T-helper 1 cell treated with Interleukin-12 subunit alpha and Interleukin-12 subunit beta and Interleukin-4 antibody, amounts not matched to agents 30 μg/mL and 1 μg/mL, for 36 hours (primary cell): ENCODE measurements around the gene DTL.
A peak's percentile ranks its signal among the peaks of the same experiment; 100 is the strongest.
"Not testable (repeated sequence)": the region's sequence is repeated elsewhere in the genome, so short reads cannot be mapped to it uniquely, and the experiment has no call there.

Experiments used
- H3K27ac Mint-ChIP-seq: one replicate; pipeline ENCODE4 v1.8.0; 2021; ENCODE audit warnings: mild to moderate bottlenecking, mixed read lengths
- H3K27me3 Mint-ChIP-seq: one replicate; pipeline ENCODE4 v1.8.0; 2021; ENCODE audit warnings: low read depth, mixed read lengths
- H3K36me3 Mint-ChIP-seq: one replicate; pipeline ENCODE4 v1.8.0; 2021; ENCODE audit warnings: low read depth, mixed read lengths
- H3K4me1 Mint-ChIP-seq: one replicate; pipeline ENCODE4 v1.8.0; 2021; ENCODE audit warnings: low read depth, mixed read lengths
- H3K4me3 Mint-ChIP-seq: one replicate; pipeline ENCODE4 v1.8.0; 2021; ENCODE audit warnings: mild to moderate bottlenecking, moderate library complexity, mixed read lengths
- H3K9me3 Mint-ChIP-seq: one replicate; pipeline ENCODE4 v1.8.0; 2021; ENCODE audit warnings: mixed read lengths

DTL gene

GRCh38 chr1:212022908-212023307 lies 12.6 kb upstream of the DTL start:
- peaks cover 24% of the 10 kb centered on the region for H3K36me3 Mint-ChIP-seq
- not testable (repeated sequence) for H3K4me3 Mint-ChIP-seq, H3K27me3 Mint-ChIP-seq, H3K9me3 Mint-ChIP-seq, H3K27ac Mint-ChIP-seq
- H3K4me1 Mint-ChIP-seq: peaks cover 11% of the 10 kb centered on the region

- no peak overlapping the region for H3K27ac Mint-ChIP-seq
- no peak overlapping the region for H3K4me3 Mint-ChIP-seq
- no peaks in the 10 kb centered on the region for H3K27me3 Mint-ChIP-seq
- H3K4me1 Mint-ChIP-seq: peaks cover 15% of the 10 kb centered on the region
- peaks cover 7% of the 10 kb centered on the region for H3K9me3 Mint-ChIP-seq
- H3K36me3 Mint-ChIP-seq: peaks cover 23% of the 10 kb centered on the region
Measured at GRCh38 chr1:212024469-212025149, 10.9 kb upstream of the DTL start.

- peaks cover 31% of the 10 kb centered on the region for H3K4me1 Mint-ChIP-seq
- not testable (repeated sequence) for H3K27ac Mint-ChIP-seq, H3K27me3 Mint-ChIP-seq, H3K9me3 Mint-ChIP-seq, H3K4me3 Mint-ChIP-seq
- H3K36me3 Mint-ChIP-seq: peaks cover 29% of the 10 kb centered on the region
Measured at GRCh38 chr1:212027727-212028126, 7.8 kb upstream of the DTL start.

DNA sequence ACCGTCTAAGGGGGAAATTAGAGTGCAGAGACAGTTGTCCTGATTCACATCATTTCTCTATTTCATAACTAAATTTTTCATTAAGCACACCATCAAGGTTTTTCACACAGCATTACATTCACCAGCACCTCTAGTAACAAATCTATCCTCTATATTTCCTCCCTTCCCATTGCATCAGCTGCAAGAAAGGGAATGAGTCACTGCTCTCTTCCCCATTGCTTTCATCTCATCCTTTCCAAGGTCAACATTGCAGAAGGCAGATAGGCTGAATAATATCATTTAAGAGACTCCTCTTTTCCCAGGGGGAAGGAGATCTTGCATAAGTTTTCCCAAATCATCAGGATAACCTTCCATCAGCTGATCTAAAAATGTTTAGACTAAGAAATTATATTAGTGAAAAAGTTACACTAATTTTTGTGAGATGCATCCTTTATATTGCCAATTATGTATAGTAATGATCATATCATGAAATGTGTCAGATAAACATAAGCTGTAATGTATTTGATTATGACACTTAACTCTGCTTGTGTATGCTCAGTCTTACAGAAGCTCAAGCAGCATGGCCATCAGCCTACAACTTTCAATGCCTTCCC lies 4.5 kb upstream of the DTL start:
- Mint-ChIP-seq H3K36me3 (peaks cover 20% of the 10 kb centered on the region), H3K27ac (no peak overlapping the region), H3K27me3 (no peaks in the 10 kb centered on the region)

DNA sequence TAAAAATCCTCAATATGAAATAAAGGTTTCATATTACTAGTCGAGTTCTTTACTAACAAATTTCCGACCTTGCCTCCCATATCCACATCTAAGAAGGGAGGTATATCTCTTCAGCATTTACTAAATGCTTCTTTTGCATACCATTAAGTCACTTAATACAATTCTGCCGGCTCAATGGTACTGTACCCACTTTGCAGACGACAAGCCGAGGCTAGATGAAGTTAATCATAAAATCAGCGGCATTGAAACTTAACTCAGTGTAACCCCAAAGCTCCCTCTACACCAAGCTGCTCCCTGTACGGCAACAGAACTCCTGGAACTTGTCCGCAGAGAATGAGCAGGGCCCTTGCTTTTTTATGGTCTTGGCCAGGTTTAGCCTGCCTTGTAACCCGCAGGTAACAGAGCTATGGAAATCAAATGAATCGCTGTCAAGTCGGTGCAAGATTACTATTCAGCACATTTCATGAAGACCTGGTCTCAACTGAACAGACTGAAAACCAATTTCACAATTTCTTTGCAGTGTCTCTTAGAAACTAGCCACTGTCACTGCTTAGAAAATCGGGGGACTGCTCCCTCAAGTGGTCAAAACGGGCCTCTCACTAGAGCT lies 929 bp upstream of the DTL start:
- H3K4me3 Mint-ChIP-seq: peak overlapping the region; percentile 86
- no peaks in the 10 kb centered on the region for H3K27me3 Mint-ChIP-seq
- peak overlapping the region; percentile 90 for H3K27ac Mint-ChIP-seq
- H3K9me3 Mint-ChIP-seq: no peaks in the 10 kb centered on the region
- peaks cover 18% of the 10 kb centered on the region for H3K36me3 Mint-ChIP-seq
- peaks cover 52% of the 10 kb centered on the region for H3K4me1 Mint-ChIP-seq

More for the DNA sequence above, 4.5 kb upstream of the DTL start:
- Mint-ChIP-seq H3K9me3 (no peaks in the 10 kb centered on the region), H3K4me1 (peaks cover 39% of the 10 kb centered on the region), H3K4me3 (peak overlapping the region; percentile 9)

- H3K9me3 Mint-ChIP-seq: no peaks in the 10 kb centered on the region
- no peaks in the 10 kb centered on the region for H3K27me3 Mint-ChIP-seq
- H3K36me3 Mint-ChIP-seq: peaks cover 15% of the 10 kb centered on the region
- H3K4me1 Mint-ChIP-seq: peaks cover 59% of the 10 kb centered on the region
- peak overlapping the region; percentile 86 for H3K4me3 Mint-ChIP-seq
- H3K27ac Mint-ChIP-seq: peak overlapping the region; percentile 90
Measured at GRCh38 chr1:212035835-212036605, 472 bp downstream of the DTL start.

DNA sequence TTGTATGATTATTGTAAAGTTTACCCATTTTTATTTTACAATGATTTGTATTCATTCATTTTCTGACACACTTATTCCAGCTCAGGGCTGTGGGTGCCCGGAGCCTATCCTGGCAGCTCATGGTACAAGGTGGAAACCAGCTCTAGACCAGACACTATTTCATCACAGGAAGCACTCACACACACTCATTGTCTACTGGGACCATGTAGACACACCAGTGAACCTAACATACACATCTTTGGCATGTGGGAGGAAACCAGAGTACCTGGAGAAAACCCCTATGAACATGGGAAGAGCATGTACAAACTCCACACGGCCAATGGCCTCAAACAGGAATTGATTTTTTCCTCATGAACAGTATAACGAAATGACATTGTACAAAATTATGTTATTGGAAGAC lies 2.4 kb downstream of the DTL start:
- Mint-ChIP-seq H3K9me3 (no peaks in the 10 kb centered on the region), H3K4me1 (peaks cover 48% of the 10 kb centered on the region), H3K4me3 (peak overlapping the region; percentile 68), H3K27ac (peak overlapping the region; percentile 72), H3K36me3 (peaks cover 7% of the 10 kb centered on the region), H3K27me3 (no peaks in the 10 kb centered on the region)

DNA sequence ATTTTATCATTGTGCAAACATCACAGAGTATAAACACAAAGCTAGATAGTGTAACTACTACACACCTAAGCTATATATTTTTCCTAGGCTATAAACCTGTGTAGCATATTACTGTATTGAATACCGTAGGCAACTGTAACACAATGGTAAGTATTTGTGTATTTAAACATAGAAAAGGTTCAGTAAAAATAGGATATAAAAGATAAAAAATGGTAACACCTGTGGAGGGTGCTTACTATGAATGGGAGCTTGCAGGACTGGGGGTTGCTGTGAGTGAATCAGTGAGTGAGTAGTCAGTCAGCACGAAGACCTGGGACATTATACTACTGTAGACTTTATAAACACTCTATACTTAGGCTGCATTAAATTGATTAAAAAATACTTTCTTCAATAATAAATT lies 4.1 kb downstream of the DTL start:
- H3K36me3 Mint-ChIP-seq: peaks cover 7% of the 10 kb centered on the region

DNA sequence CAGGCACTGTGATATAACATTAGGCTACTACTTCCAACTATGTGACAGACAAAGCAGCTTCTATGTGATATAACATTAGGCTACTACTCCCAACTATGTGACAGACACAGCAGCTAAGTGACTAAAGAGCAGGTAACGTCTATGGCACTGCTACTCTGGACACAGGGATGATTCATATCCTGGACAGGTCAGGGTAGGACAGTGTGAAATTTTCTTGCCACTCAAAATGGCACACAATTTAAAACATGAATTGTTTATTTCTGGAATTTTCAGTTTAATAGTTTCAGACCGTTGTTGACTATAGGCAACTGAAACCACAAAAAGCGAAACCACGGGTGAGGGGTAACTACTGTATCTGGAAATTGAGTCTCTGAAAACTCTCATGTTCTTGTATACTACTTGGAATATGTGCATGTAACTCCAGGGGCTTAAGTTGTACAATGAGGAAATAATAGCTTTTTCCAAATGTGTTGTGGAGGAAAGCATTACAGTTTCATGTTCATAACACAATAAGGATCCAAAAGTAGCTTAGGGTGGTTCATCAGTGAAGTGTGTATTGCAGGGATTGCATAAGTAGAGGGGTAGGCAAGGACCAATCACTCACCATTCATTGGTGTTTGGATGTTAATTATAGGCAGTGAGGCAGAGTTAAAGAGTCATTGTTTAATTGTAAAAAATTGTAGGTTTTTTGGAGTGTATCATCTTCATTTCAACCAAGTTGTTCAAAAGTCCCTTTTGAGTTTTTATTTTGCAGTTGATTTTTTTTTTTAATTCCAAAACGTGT lies 5.3 kb downstream of the DTL start:
- Mint-ChIP-seq H3K4me1 (peaks cover 42% of the 10 kb centered on the region), H3K9me3 (no peaks in the 10 kb centered on the region), H3K36me3 (peaks cover 11% of the 10 kb centered on the region)

More for the DNA sequence above, 4.1 kb downstream of the DTL start:
- H3K9me3 Mint-ChIP-seq: no peaks in the 10 kb centered on the region
- peaks cover 40% of the 10 kb centered on the region for H3K4me1 Mint-ChIP-seq
- no peak overlapping the region for H3K27ac Mint-ChIP-seq
- no peaks in the 10 kb centered on the region for H3K27me3 Mint-ChIP-seq
- H3K4me3 Mint-ChIP-seq: no peak overlapping the region

GRCh38 chr1:212042436-212042835 lies 6.9 kb downstream of the DTL start:
- Mint-ChIP-seq H3K36me3 (peaks cover 18% of the 10 kb centered on the region), H3K27me3 (no peaks in the 10 kb centered on the region), H3K9me3 (no peaks in the 10 kb centered on the region), H3K27ac (no peak overlapping the region), H3K4me3 (no peak overlapping the region), H3K4me1 (peaks cover 33% of the 10 kb centered on the region)

More for the DNA sequence above, 5.3 kb downstream of the DTL start:
- Mint-ChIP-seq H3K27me3 (no peaks in the 10 kb centered on the region), H3K27ac (peak overlapping the region; percentile 62), H3K4me3 (peak overlapping the region; percentile 66)

DNA sequence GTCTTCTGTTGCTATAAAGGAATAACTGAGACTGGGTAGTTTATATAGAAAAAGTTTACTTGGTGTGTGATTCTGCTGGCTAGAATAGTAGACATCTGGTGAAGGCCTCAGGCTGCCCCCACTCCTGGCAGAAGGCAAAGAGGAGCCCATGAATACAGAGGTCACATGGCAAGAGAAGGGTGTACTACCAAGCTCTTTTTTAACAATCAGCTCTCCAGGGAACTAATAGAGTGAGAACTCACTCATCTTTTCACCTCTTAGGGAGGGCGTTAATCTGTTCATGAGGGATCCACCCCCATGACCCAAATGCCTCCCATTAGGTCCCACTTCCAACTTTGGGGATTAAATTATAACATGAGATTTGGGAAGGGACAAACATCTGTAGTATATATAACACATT lies 9.3 kb downstream of the DTL start:
- no peak overlapping the region for H3K4me3 Mint-ChIP-seq
- peaks cover 21% of the 10 kb centered on the region for H3K36me3 Mint-ChIP-seq
- H3K9me3 Mint-ChIP-seq: no peaks in the 10 kb centered on the region
- H3K4me1 Mint-ChIP-seq: peaks cover 18% of the 10 kb centered on the region
- H3K27ac Mint-ChIP-seq: peak overlapping the region; percentile 6
- no peaks in the 10 kb centered on the region for H3K27me3 Mint-ChIP-seq

DNA sequence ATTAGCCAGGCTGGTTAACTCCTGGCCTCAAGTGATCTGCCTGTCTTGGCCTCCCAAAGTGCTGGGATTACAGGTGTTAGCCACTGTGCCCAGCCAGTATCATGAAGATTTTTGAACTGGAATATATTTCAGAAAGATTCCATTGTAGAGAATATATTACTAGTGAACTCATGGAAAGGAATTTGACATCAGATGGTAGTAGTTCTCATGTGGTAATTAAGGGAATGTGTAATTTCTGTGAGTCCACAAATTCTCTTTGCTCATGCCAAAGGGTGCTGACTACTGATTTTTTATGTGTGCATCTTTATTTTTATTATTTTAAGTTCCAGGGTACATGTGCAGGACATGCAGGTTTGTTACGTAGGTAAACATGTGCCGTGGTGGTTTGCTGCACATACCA lies 10.4 kb downstream of the DTL start:
- H3K4me3 Mint-ChIP-seq: no peak overlapping the region
- H3K27ac Mint-ChIP-seq: no peak overlapping the region
- no peaks in the 10 kb centered on the region for H3K27me3 Mint-ChIP-seq
- peaks cover 13% of the 10 kb centered on the region for H3K4me1 Mint-ChIP-seq
- H3K9me3 Mint-ChIP-seq: no peaks in the 10 kb centered on the region
- peaks cover 26% of the 10 kb centered on the region for H3K36me3 Mint-ChIP-seq

GRCh38 chr1:212053993-212054392 lies 18.4 kb downstream of the DTL start:
- H3K36me3 Mint-ChIP-seq: peaks cover 75% of the 10 kb centered on the region
- no peak overlapping the region for H3K4me3 Mint-ChIP-seq
- peaks cover 18% of the 10 kb centered on the region for H3K4me1 Mint-ChIP-seq
- peaks cover 22% of the 10 kb centered on the region for H3K9me3 Mint-ChIP-seq
- H3K27me3 Mint-ChIP-seq: no peaks in the 10 kb centered on the region
- no peak overlapping the region for H3K27ac Mint-ChIP-seq

GRCh38 chr1:212055333-212055732 lies 19.8 kb downstream of the DTL start:
- H3K9me3 Mint-ChIP-seq: peaks cover 22% of the 10 kb centered on the region
- H3K27ac Mint-ChIP-seq: no peak overlapping the region
- H3K27me3 Mint-ChIP-seq: no peaks in the 10 kb centered on the region
- peaks cover 18% of the 10 kb centered on the region for H3K4me1 Mint-ChIP-seq
- H3K4me3 Mint-ChIP-seq: no peak overlapping the region
- H3K36me3 Mint-ChIP-seq: peaks cover 80% of the 10 kb centered on the region
